HG03378 (cell line): Measurements from ENCODE around the gene C16orf90.
"Not testable (repeated sequence)": the region's sequence is repeated elsewhere in the genome, so short reads cannot be mapped to it uniquely, and the experiment has no call there.

Source experiments
- ATAC-seq: cut with Tn5 transposase; IDR thresholded peaks from one replicate; pipeline ENCODE4 v1.9.1; 2021; ENCODE audit warnings: mild to moderate bottlenecking, moderate library complexity; ENCODE audit not compliant: unreplicated experiment

C16orf90 gene

GRCh38 chr16:3513892-3514583 lies 18.7 kb upstream of the C16orf90 start:
- ATAC-seq, result no peak

GRCh38 chr16:3511286-3512180 lies 16.2 kb upstream of the C16orf90 start:
- no peak for ATAC-seq

GRCh38 chr16:3510416-3510815 lies 15.1 kb upstream of the C16orf90 start:
- no peak for ATAC-seq

- ATAC-seq, result no peak
Measured at GRCh38 chr16:3509470-3509928, 14.2 kb upstream of the C16orf90 start.

GRCh38 chr16:3508736-3509135 lies 13.4 kb upstream of the C16orf90 start:
- no peak for ATAC-seq

- no peak for ATAC-seq
Measured at GRCh38 chr16:3503523-3503922, 8.2 kb upstream of the C16orf90 start.

- no peak for ATAC-seq
Measured at GRCh38 chr16:3501783-3502400, 6.6 kb upstream of the C16orf90 start.

- ATAC-seq, result not testable (repeated sequence)
Measured at GRCh38 chr16:3501412-3501761, 6.1 kb upstream of the C16orf90 start.

- no peak for ATAC-seq
Measured at GRCh38 chr16:3498988-3499387, 3.7 kb upstream of the C16orf90 start.

GRCh38 chr16:3497771-3498170 lies 2.5 kb upstream of the C16orf90 start:
- no peak for ATAC-seq

GRCh38 chr16:3496386-3496785 lies 1.1 kb upstream of the C16orf90 start:
- no peak for ATAC-seq

GRCh38 chr16:3494386-3494973 lies 809 bp downstream of the C16orf90 start:
- ATAC-seq, result no peak

- ATAC-seq, result no peak
Measured at GRCh38 chr16:3492356-3492755, 2.9 kb downstream of the C16orf90 start.

- ATAC-seq, result no peak
Measured at GRCh38 chr16:3490911-3491629, 4.2 kb downstream of the C16orf90 start.

GRCh38 chr16:3488801-3489200 lies 6.5 kb downstream of the C16orf90 start:
- ATAC-seq, result no peak

- no peak for ATAC-seq
Measured at GRCh38 chr16:3487521-3488410, 7.5 kb downstream of the C16orf90 start.

- ATAC-seq, result no peak
Measured at GRCh38 chr16:3486506-3487215, 8.6 kb downstream of the C16orf90 start.

GRCh38 chr16:3485821-3486505 lies 9.3 kb downstream of the C16orf90 start:
- no peak for ATAC-seq
